Stimulated activated CD8-positive, alpha-beta memory T cell treated with anti-CD3 and anti-CD28 coated beads, Interleukin-4, amount 100 ng/mL, for 48 hours (primary cell): ENCODE data around the gene SYT9.
"Not testable (repeated sequence)": the region's sequence is repeated elsewhere in the genome, so short reads cannot be mapped to it uniquely, and the experiment has no call there.

Experiments used
- DNase-seq: peaks from one replicate; pipeline ENCODE4 v3.0.0-alpha.2; 2020

The SYT9 gene

GRCh38 chr11:7512525-7513233 lies 261.0 kb downstream of the SYT9 start:
- DNase-seq, result no peak

- DNase-seq, result peak; percentile 88
These were observed 261.8 kb downstream of the SYT9 start, which contains the start of gene PPFIBP2 for GRCh38 chr11:7513234-7514098. Gene PPFIBP2, plus strand, starts transcription at chr11:7513999. Its CDS starts 35,477 bp downstream, at chr11:7549476.

DNA sequence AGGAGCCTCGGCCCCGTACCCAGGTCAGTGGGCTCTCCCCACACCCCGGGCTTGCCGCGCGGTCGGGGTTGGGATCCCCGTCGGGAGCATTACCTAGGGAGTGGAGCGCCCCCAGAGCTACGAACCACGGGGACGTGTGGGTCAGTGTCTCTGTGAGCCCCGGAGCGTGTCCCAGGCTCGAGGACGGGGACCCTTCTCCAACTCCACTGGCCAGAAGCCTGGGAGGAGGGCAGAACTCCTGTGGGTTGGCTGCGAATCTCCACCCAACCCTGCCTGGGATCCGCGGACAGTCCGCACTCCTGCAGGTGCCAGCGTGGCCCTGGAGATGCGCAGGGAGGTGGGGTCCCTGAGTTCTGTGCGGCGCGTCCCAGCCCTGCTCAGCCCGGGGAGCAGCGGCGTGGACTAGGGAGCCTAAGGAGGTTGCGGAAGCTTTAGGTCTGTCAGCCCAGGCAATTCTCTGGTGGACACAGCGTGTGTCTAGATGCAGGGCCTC lies 262.4 kb downstream of the SYT9 start:
- DNase-seq, result peak; percentile 43

DNA sequence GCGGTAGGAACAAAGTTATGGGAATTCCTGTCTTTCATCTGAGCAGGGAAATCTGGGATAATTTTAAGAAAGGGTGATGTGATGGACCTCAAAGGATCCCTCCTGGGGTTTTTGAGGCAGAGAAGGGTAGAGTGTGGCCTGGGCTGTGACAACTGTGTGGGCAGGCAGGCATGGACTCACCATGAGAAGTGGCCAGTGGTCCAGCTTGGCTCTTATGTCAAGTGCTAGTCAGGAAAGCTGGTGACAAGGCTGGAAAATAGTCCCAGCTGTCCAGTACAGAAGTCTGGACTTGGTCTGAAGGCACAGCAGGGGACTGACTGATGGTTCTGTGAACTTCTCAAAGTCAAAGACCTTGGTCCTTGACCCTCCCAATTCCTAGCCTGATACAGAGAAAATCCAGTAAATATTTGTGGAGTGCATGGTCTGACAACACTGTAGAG lies 263.8 kb downstream of the SYT9 start:
- DNase-seq, result no peak

DNA sequence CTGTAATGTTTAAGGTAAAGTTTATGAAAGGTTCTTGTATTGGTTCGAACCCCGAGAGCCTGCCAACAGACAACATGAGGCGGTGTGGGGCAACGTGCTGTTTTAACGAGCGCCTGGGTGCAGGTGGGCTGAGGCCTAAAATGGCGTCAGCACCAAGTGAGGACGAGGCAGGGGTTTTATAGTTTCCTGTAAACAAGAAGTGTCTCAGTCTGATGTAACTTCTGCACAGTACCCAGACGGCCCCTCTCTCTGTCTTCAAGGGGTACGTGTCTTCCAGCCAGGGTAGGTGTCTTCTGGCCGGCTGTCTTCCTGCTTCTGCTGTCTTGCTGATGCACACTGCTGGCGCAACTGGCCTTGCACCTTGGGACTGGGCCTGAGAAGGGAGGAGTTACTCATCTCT lies 264.8 kb downstream of the SYT9 start:
- DNase-seq, result no peak

DNA sequence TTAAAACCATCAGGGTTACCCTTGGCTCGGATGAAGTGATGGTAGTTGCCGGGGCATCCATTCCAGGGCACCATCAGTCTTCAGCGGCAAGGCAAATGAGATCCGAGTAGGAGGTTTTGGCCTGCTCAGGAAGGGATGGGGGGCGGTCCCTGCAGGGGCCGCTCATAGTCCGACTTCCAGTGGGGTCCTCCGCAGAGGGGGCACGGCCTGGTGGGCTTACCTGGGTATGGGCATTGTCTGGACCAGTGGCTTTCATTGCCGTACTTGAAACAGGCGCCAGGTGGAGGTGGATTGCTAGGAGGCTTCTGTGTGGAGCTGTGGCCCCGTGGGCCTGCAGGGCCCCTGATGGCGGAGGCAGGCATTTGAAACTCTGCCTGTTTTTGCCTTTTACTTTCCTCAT lies 266.0 kb downstream of the SYT9 start:
- DNase-seq, result not testable (repeated sequence)
